ENCODE data around the gene EDIL3.
"Not testable (repeated sequence)": the region's sequence is repeated elsewhere in the genome, so short reads cannot be mapped to it uniquely, and the experiment has no call there.

Gene EDIL3

DNA sequence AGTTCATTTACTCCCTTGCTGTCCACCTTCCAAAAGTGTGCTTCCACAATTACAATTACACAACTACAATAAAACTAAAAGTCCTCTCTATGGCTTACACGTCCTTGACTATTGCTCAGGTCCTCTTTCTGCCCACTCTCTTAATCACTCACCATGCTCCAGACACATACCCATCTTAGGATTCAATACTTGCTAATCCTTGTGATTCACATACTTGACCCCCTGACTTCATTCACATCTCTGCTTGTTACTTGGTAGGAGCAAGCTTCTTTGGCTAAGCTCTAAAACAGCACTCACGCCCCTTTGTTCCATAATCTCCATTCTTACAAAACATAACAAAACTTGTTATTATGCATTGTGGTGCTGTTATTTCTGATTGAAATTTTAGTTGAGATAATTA lies 215.8 kb downstream of the EDIL3 start:
- DNase-seq (ENCODE audit: low spot score), result no peak

- no peak for DNase-seq (ENCODE audit: low spot score)
Observed at GRCh38 chr5:84163671-84164070, 221.0 kb downstream of the EDIL3 start.

- no peak for DNase-seq (ENCODE audit: low spot score)
Observed at GRCh38 chr5:84162695-84163094, 222.0 kb downstream of the EDIL3 start.

DNA sequence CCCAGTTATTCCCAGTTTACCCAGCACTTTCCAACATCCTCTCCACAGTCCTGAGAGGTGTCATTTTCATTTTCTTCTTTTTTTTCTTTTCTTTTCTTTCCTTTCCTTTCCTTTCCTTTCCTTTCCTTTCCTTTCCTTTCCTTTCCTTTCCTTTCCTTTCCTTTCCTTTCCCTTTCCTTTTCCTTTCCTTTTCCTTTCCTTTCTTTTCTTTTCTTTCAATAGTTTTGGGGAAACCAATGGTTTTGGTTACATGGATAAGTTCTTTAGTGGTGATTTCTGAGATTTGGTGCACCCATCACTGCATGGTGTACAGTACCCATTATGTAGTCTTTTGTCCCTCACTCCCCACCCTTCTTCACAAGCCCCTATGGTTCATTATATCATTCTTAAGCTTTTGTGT lies 224.0 kb downstream of the EDIL3 start:
- DNase-seq (ENCODE audit: low spot score), result not testable (repeated sequence)

- no peak for DNase-seq (ENCODE audit: low spot score)
Observed at GRCh38 chr5:84149094-84149493, 235.6 kb downstream of the EDIL3 start.

- DNase-seq (ENCODE audit: low spot score), result no peak
Observed at GRCh38 chr5:84148651-84149050, 236.0 kb downstream of the EDIL3 start.

DNA sequence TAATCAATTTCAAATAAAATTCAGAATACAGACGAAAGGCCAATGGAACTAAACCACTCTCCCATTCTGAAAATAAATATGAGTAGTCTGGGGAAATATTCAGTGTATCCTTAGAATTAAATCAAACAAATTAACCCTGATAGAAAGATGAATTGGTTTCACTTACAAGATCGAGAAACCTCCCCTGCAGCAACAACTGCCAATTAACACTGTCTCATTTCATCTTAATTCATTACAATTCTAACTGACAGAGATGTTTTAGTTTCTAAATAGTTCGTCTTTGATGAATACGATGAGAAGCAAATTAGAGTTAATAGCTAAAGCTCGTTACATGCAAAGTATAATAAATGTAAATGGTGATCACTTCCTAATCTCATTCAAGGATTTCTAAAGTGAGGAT lies 247.1 kb downstream of the EDIL3 start:
- DNase-seq (ENCODE audit: low spot score), result no peak

GRCh38 chr5:84131372-84131771 lies 253.3 kb downstream of the EDIL3 start:
- no peak for DNase-seq (ENCODE audit: low spot score)

DNA sequence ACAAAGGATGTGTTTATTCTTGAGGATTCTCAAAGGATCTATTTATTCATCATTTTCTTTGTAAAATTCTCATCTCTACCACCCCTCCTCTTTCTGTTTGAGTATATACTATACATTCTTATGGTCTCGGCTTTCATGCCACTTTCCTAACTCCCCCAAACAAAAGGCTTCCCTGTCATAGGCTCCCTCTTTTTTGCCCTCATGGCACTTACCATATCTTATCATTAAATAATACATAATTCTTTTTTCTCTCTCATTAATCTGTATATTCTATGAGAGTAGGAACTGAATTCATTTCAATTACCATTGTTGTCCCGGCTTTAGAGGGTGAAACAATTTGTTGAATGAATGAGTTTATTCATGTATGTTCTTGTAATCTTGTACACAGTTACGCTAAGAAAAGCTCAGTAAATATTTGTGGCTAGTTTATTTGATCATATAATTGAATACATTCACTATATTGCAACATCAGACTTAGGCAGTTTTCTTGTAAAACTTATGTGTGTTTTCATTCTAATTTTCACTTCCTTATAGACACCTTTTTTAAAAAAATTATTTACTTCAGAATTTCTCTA lies 254.6 kb downstream of the EDIL3 start:
- no peak for DNase-seq (ENCODE audit: low spot score)

DNA sequence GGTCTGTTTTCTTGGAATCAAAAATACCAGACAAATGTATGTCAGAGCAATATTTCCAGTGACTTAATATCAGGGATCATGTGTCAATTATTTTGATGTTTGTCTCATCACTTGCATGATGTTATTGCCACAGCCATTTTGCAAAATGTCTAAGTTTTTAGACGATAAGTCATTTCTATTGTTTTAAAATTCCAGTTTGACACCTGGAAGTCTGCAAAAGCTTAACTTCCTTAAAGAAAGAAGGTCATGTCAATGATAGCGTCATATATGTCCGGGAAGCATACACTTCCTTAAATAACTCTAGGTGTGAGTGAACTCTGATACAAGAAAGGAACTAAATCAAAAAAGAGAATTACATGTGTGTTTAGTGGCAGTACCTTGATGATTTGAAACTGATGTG lies 259.5 kb downstream of the EDIL3 start:
- DNase-seq (ENCODE audit: low spot score), result no peak

- no peak for DNase-seq (ENCODE audit: low spot score)
Observed at GRCh38 chr5:84119252-84119651, 265.4 kb downstream of the EDIL3 start.

DNA sequence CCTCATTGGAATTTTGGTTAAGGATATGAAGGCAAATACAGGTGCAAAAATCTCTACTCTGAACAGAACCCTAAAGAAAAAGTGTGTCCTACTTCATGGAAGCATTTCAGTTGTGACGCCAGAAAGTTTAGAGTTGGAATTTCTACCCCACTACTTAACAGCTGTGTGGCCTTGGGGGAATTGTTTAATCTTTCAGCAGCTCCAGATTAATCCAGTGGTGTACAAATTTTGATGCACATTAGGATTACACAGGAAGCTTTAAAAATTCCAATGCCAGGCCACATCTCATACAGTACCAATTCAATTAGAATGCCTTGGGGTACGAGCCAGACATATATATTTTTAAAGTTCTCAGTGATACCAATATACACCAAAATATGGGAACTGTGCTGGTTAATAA lies 266.1 kb downstream of the EDIL3 start:
- no peak for DNase-seq (ENCODE audit: low spot score)

GRCh38 chr5:84115727-84116126 lies 269.0 kb downstream of the EDIL3 start:
- no peak for DNase-seq (ENCODE audit: low spot score)

DNA sequence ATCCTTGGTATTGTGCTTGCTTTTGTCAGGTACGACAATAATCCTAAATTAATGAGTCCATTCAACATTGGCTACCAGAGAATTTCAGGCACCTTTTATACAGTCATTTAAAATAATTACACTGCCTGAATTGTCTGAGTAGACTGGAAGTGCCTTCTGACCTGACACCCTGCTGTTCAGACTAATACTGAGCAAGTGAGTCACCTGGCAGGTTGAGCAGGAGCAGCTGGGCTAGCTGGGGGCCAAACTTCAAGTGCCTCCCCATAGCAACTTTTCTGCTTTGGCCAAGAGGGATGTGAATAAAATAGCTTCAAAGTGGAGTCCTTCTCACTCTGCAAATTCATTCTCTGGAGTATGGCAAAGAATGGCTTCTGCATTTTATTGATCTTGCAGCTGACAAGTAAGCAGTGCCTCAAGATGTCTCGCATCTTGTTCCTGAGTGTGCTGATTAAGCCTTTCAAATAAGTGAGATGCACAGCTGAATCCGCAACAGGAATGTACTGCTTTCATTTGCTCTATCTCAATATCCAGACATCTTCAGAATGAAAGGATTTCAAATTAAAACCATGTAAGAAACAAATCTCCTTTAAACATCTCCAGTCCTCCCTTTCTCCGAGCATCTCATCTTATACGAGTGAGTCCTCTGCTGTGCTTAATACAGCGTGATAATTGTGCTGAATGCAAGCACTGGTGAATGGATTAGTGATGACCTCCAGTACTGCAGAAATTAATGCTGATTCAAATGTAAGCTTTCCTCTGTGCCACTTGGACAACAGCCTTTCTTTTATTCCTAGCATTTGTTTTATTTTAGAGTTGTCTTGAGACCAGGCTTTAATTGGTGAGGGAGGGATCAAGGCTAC lies 271.2 kb downstream of the EDIL3 start:
- DNase-seq (ENCODE audit: low spot score), result no peak

- DNase-seq (ENCODE audit: low spot score), result no peak
Observed at GRCh38 chr5:84092738-84093137, 291.9 kb downstream of the EDIL3 start.

GRCh38 chr5:84091127-84091799 lies 293.4 kb downstream of the EDIL3 start:
- no peak for DNase-seq (ENCODE audit: low spot score)

DNA sequence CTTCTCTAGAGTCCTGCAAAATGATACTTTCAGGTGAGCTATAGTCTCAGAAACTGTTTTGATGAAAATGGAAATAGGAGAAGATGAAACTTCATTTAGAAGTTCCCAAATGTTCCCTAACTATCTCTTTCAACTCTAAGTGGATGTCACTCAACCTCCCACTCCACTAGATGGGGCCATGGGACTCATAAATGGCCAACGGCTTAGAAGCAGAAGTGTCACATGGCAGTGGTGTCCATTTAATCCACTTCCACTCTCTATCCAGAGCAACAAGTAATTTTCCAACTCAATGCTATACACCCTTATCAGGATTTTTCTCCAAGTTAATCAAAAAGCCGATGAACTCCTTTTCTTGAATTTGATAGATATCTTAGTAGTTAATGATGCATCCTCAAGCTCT lies 295.7 kb downstream of the EDIL3 start:
- no peak for DNase-seq (ENCODE audit: low spot score)

DNA sequence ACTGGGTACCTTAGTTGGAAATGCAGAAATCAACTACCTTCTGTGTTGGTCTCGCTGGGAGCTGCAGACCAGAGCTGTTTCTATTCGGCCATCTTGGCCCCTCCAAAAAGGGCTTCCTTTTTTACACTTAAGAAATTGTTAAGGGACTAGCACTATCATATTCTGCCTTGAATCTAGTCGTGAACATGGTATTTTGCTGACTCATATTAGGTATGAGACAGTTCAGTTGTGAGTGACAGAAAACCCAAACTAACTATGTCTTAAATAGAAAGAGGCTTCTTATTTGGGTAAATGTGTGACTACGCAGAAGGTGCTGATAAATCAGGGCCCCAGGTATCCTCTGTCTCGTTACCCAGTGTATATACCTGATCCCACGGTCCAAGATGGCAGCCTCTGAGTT lies 298.2 kb downstream of the EDIL3 start:
- no peak for DNase-seq (ENCODE audit: low spot score)

DNA sequence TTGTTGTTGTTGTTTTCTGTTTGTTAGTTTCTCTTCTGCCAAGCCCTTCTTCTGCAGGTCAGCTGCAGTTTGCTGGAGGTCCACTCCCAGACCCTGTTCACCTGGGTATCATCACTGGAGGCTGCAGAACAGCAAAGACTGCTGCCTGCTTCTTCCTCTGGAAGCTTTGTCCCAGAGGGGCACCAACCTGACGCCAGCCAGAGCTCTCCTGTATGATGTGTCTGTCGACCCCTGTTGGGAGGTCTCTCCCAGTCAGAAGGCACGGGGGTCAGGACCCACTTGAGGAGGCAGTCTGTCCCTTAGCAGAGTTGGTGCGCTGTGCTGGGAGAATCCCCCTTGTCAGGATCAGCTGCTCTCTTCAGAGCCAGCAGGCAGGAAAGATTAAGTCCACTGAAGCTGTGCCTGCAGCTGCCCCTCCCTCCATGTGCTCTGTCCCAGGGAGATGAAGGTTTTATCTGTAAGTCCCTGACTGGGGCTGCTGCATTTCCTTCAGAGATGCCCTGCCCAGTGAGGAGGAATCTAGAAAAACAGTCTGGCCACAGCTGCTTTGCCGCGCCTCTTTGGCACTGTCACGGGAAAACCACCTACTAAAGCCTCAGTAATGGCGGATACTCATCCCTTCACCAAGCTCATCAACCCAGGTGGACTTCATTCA lies 299.2 kb downstream of the EDIL3 start:
- no peak for DNase-seq (ENCODE audit: low spot score)

DNA sequence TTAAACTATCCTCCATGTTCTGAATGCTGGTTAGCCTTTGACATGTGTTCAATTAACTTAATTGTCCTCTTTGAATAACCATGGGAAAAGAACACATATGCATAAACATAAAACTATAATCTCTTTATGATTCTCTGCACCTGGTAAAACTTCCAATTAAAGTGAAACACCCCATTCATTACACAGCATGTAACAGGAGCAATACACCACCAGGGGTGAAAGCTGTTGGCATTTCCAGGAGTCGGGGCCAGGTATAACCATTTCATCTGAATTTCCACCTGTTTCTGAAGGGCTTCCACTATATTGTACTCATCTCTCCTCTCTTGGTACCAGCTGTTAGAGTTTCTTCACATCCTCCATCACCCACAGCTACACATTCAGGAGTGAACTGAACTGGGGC lies 303.8 kb downstream of the EDIL3 start:
- no peak for DNase-seq (ENCODE audit: low spot score)

DNA sequence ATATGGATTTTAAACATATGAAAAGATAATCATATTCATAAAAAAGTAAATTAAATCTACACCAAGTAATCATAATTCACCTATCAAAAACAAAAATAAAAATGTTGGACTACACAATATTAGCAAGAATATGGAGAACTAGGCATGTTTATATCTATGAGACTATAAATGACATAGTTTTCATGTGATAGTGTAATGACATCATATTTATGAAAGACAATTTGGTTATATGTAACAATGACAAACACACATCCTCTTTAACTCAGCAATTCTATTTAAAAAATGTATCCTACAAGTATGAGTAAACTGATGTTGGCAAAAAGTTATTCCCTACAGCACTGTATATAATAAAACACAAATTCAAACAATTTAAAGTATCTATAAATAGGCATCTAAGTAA lies 312.3 kb downstream of the EDIL3 start:
- DNase-seq (ENCODE audit: low spot score), result no peak

DNA sequence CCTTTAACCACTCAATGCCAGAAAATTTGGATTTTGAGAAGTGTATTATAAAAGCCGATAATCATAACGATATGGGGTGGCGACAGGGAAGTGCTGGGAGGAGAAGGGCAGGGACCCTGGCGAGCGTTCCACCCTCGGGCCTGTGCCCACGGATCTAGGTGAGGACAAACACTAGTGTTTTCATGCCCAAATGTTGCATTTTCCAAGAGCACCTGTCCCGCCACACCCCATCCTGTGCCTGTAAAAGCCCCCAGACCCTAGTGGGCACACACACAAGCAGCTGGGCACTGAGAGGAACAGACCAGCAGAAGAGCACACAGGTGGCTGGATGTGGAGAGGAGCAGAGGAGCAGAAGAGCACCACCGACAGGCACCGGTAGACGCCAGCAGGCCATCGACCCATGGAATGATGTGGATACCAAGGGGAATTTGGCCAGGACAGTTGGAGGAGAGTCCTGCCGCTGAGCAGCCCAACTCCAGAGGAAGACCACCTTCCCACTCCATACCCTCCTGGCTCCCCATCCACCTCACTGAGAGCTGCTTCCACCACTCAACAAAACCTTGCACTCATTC lies 315.0 kb downstream of the EDIL3 start:
- no peak for DNase-seq (ENCODE audit: low spot score)

Data from CD4-positive, alpha-beta T cell treated with Interleukin-15 for 4 hours (primary cell).